GM19099 (cell line): ENCODE results near the gene SCUBE1.

ENCODE experiments used
- POLR2A ChIP-seq: IDR thresholded peaks from 3 replicates; pipeline ENCODE4 v1.6.1; 2011; ENCODE audit warnings: low read depth; ENCODE audit not compliant: insufficient read length; ENCODE audit errors: extremely low read depth

Gene SCUBE1

DNA sequence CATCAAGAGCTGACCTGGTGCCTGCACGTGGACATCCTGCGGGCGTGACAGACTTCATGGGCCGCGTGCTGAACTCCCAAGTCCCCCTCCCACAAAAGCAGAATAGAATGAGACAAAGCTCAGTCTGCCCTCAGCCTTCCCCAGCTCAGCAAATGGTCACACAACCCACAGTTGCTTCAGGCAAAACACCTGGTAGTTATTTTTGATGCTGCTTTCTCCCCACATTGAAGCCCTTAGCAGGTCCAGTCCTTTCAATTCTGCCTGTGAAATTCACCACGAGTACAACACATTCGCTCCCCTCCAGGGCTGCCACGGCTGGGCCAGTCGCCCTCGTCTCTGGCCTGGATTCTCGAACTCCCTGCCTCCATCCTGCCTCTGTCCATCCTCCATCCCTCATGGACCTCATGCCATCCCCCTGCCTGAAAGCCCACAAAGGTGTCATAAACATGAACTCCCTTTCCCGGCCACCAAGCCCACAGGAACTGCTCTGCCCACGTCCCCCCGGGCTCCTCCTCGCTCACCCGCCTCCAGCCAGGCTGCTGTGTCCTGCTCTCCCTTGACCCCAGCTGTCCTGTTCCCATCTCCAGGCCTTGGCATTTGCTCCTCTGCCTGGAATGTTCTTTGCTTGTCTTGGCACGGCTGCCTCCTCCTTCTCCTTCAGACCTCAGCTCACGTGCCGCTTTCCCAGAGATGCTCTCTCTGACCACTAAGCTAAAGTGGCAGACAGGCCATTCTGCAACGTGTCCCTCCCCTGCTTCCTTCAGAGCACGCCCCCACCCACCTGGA, 42.1 kb downstream of the SCUBE1 start:
- TF ChIP-seq POLR2A, result no peak

DNA sequence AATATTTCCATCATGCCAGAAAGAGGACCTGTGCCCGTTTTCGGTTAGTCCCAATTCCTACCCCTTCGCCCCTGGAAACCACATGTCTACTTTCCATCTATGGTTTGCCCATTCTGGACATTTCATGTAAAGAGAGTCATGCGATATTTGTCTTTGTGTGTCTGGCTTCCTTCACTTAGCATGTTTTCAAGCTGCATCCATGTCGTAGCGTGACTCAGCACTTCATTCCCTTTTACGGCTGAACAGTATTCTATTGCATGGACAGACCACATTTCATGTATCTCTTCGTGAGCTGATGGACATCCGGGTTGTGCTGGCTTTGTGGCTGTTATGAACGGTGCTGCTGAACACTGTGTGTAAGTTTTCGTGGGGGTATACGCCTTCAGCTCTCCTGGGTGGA, 43.4 kb downstream of the SCUBE1 start:
- TF ChIP-seq POLR2A, result no peak

GRCh38 chr22:43298062-43298801, 44.9 kb downstream of the SCUBE1 start:
- no peak for TF ChIP-seq POLR2A

DNA sequence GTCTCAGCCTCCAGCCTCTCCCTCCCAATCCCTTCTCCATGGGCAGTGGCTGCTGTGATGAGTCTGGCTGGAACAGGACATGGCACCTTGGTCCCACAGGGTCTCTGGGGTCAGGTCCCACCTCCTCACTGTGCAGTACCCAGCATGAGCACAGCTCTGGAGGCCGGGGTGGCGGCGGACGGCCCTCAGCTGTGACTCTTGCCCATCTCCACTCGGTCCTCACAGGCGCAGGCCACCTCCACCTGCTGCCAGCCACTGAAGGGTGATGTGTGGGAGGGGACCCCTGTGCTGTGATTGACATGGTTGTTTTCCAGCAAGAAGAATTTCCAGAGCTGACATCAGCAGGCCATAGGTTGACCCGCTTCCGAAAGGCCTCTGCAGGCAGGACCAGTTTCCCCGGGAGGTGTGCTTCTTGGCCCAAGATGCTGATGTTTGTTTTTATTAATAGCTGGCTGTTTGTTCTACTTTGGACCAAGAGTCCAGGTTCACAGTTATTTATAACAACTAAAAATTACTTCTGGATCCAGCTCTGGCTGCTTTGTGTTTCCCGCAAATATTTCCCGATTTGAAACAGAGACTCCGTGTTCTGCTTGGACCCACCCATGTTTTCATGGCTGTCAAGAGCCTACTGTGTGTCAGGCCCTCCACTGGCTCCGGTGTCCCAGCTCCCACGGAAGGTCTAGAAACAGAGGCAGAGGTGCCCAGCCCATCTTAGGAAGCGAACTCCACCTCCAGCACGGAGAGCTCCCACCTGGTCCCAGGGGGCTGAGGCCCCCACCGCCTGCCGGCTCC, 45.7 kb downstream of the SCUBE1 start:
- TF ChIP-seq POLR2A, result no peak

DNA sequence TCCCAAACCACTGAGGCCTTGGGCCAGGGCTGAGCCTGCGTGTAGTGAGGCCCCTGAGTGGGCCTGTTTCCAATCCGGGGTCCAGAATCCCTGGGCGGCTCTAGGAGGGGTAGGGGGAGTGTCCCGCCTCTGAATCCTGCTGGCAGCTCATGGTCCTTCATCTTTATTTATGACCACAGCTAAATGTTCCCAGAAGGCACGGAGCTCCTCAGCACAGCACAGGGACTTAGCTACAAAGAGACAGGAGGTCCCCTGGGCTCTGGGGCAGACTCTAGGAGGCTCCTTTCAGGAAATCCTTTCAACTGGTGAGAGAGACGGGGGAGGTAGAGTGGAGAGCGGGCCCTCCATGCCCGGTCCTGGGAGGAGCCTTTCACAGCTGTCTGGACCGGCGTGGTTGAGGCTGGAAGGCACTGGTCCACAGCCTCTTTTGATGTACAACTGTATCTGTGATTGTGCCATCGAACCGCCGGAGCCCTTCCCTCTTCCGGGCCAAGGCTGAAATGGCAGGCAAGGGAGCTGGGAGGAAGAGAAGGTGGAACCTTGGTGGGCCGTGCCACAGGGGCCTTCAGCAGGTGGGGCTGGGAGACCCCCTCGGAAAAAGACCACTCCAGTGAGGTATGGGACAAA, 46.8 kb downstream of the SCUBE1 start:
- TF ChIP-seq POLR2A, result no peak

GRCh38 chr22:43295660-43296059, 47.5 kb downstream of the SCUBE1 start:
- no peak for TF ChIP-seq POLR2A

DNA sequence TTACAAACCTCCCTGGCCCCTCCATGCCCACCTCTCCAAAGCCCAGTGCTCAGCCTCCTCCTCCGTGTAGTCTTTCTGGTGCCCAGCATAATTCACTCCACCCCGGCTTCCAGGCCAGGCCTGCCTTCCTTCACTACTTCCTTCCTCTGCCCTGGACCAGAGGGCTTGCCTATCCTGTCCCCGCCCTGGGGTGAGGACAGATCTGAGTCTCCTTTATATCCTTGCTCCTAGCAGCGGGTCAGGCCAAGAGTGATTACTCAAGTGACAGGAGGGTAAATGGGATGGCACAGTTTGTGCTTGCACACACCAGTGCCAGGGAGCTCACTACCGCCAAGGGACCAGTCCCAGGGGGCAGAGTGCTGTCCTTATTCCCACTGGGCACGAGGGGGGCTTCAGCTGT, 48.0 kb downstream of the SCUBE1 start:
- TF ChIP-seq POLR2A, result no peak

- no peak for TF ChIP-seq POLR2A
Observed at GRCh38 chr22:43293655-43294392, 49.3 kb downstream of the SCUBE1 start.

GRCh38 chr22:43293259-43293654, 49.9 kb downstream of the SCUBE1 start:
- TF ChIP-seq POLR2A, result no peak

DNA sequence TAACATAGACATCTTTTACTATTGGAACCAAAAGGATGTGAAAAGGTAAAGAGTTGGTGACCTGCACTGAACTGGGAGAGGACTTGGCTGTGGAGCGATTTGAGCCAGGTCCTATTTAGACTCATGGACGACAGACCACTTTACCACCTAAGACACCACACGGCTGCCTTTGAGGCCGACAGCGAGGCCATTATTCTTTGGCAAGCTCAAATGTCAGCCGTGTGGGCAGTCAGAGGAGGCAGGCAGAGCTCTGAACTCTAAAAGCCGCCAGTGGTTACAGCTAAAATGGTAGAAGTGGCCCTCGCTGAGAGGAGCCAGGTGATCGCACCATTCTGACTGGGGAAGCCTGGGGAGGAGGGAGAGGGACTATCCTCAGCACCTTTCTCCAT, 50.5 kb downstream of the SCUBE1 start:
- no peak for TF ChIP-seq POLR2A

GRCh38 chr22:43291381-43291780, 51.8 kb downstream of the SCUBE1 start:
- no peak for TF ChIP-seq POLR2A

- TF ChIP-seq POLR2A, result no peak
Observed at GRCh38 chr22:43289976-43290721, 53.0 kb downstream of the SCUBE1 start.

GRCh38 chr22:43289531-43289963, 53.6 kb downstream of the SCUBE1 start:
- no peak for TF ChIP-seq POLR2A
